Stimulated activated CD4-positive, alpha-beta T cell treated with anti-CD3 and anti-CD28 coated beads, TNF-alpha, amount 100 ng/mL, for 1 hour (primary cell): ENCODE results near the gene PRKAR1B.
"Not testable (repeated sequence)": the region's sequence is repeated elsewhere in the genome, so short reads cannot be mapped to it uniquely, and the experiment has no call there.

ENCODE experiments used
- DNase-seq, 3 donors: peaks; one replicate each; pipeline ENCODE4 v3.0.0-alpha.2; 2020; ENCODE audit warnings: low read depth in 3 of 3, low spot score in 1 of 3

Gene PRKAR1B

DNA sequence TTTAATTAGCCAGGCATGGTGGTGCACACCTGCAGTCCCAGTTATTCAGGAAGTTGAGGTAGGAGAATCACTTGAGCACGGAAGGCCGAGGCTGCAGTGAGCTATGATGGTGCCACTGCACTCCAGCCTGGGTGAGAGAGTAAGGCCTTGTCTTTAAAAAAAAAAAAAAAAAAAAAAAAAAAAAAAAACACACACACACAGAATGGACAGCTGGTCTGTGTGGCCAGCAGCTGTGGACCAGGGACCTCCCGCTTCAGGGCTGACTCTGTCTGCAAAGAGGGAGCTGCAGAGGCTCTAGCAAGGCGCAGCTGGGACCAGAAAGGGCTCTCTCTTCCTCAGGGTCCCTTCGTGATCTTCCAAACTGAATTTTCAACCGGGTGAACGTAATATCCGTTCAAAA lies 54.2 kb downstream of the PRKAR1B start:
- no peak for DNase-seq

DNA sequence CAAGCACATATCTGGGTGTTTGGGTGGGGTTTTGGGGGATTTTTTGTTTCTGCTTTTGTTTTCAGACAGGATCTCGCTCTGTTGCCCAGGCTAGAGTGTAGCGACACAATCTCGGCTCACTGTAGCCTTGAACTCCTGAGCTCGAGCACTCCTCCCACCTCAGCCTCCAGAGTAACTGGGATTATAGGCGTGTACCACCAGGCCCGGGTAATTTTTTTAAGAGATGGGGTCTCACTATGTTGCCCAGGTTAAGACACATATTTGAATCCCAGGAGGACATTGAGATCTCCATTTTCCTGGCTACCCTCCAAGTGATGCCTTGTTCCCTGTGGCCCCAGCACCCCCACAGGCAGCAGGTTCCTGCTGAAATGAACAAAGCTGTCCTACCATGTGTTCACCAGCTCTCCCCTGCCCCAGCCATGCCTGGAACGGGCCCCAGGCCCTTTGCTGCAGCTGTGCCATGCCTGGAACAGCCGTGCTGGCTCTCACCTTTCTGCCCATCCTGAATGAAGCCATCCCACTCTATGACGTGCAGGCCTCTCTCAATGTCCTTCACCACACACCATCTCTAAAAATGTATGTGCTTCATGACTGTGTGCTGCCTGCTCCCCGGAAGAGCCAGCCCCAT lies 55.6 kb downstream of the PRKAR1B start:
- DNase-seq: no peak

GRCh38 chr7:670501-671390 lies 56.3 kb downstream of the PRKAR1B start:
- DNase-seq: no peak

DNA sequence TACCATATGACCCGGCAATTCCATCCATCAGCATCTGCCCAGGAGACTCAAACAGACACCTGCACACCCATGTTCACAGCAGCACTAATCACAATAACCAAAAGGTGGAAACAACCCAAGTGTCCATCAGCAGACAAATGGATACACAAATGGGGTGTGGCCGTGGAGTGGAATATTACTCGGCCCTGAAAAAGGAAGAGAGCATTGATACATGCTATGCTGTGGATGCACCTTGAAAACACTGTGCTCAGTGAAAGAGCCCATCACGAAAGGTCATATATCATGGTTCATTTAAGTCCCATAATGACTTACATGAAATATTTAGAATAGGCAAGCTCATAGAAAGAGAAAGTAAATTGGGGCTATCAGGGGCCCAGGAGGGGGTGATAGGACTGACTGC lies 58.1 kb downstream of the PRKAR1B start:
- DNase-seq: no peak

- no peak for DNase-seq
Measured at GRCh38 chr7:668139-668931, 58.7 kb downstream of the PRKAR1B start.

- no peak for DNase-seq
Measured at GRCh38 chr7:666454-667292, 60.4 kb downstream of the PRKAR1B start.

- no peak for DNase-seq
Measured at GRCh38 chr7:665736-666453, 61.2 kb downstream of the PRKAR1B start.

- no peak for DNase-seq
Measured at GRCh38 chr7:664997-665735, 61.9 kb downstream of the PRKAR1B start.

GRCh38 chr7:664402-664775 lies 62.7 kb downstream of the PRKAR1B start:
- no peak for DNase-seq

DNA sequence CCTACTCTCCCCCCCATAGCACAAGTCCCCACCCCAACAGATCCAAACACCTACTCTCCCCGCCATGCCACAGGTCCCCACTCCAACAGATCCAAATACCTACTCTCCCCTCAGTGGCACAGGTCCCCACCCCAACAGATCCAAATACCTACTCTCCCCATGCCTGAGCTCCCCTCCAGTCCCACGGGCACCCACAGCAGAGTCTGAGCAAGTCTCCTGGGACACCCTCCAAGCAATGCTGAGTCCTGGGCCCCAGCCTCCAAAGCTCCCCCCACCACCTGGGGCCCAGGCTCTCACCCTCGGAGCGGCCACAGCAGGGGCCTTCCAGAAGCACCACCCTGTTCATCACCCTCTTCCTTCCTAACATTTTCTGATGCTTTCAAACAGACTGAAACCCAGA lies 64.5 kb downstream of the PRKAR1B start:
- no peak for DNase-seq

DNA sequence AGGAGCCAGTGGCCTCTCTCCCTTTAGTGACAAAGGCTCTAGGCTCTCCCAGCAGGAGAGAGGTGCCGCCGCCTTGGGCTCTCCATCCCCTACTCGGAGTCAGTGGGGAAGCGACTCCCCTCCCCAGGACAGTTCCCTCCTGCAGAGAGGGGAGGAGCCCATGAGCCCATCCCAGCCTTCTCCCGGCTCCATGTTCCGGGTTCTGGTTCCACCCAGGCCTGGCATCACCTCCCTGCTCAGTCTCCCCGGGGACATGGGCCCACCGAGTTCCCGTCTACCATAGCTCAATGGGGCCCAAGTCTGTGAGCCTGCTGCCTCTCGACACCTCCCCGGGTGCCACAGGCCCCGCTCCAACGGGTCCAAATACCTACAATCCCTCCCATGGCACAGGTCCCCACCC lies 67.1 kb downstream of the PRKAR1B start:
- DNase-seq: no peak

GRCh38 chr7:659306-659847 lies 67.7 kb downstream of the PRKAR1B start:
- no peak for DNase-seq

DNA sequence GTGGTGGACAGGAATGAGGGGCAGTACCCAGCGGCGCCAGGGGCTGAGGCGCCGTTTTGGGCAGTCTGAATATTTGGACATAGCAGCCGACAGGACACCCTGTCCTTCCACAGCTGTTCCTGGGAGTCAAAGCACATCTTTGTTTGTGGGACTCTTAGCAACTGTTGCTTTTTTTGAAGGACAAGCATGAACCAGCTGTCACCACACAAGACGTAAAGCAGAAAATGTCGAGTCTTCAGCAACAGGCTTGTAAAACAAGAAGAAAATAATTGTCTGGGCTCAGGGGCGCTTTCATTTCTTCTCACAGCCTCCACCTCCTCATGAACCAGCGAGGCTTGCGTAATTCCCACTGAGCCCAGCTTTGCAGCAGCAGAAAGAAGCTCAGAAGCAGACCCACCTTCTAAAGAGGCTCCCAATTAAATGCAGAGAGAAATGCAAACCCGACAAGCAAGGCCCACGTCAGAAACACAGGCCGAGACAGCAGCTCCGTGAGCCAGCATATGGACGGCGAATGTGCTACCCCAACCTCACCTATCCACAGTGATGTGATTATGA lies 69.4 kb downstream of the PRKAR1B start:
- no peak for DNase-seq

DNA sequence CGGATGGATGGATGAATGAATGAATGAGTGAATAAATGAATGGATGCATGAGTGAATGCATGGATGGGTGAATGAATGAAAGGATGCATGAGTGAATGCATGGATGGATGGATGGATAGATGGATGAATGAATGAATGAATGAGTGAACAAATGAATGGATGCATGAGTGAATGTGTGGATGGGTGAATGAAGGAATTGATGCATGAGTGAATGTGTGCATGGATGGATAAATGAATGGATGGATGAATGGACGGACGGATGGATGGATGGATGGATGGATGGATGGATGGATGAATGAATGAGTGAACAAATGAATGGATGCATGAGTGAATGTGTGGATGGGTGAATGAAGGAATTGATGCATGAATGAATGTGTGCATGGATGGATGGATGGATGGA lies 70.1 kb downstream of the PRKAR1B start:
- not testable (repeated sequence) for DNase-seq

DNA sequence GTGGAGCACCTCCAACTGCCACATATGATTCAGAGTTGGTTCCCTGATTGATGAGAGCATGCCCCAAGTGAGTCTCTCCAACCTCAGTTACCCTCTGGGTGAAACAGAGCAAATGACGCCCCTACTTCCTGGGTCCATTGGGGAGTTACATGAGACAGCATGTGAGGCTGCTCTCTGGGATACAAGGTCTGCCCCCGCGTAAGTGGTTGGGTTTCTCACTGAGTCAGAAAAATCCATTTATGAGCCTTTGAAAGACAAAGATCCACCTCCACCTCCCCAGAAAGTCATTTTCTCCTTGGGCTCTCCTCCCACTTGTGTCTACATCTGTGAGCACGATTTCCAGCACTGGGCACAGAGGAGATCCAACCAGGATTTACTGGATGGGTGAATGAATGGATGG lies 71.3 kb downstream of the PRKAR1B start:
- DNase-seq: no peak

DNA sequence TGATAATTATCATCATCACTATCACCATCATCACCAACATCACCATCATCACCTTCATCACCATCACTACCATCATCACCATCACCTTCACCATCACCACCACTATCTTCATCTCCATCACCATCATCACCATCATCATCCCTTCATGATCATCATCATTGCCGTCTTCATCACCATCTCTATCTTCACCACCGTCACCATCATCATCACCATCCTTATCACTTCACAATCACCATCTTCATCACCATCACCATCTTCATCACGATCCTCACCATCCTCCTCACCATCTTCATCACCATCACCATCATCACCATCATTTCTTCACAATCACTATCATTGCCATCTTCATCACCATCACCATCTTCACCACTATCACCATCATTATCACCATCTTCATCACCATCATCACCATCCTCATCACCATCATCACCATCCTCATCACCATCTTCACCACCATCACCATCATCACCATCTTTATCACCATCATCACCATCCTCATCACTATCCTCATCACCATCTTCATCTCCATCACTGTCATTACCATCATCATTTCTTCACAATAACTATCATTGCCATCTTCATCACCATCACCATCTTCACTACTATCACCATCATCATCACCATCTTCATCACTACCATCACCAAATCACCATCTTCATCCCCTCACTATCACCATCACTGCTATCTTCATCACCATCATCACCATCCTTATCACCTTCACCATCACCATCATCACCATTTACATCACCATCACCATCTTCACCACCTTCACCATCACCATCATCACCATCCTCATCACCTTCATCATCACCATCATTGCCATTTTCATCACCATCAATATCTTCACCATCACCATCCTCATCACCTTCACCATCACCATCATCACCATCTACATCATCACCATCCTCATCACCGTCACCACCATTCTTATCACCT lies 73.0 kb downstream of the PRKAR1B start:
- DNase-seq: no peak

DNA sequence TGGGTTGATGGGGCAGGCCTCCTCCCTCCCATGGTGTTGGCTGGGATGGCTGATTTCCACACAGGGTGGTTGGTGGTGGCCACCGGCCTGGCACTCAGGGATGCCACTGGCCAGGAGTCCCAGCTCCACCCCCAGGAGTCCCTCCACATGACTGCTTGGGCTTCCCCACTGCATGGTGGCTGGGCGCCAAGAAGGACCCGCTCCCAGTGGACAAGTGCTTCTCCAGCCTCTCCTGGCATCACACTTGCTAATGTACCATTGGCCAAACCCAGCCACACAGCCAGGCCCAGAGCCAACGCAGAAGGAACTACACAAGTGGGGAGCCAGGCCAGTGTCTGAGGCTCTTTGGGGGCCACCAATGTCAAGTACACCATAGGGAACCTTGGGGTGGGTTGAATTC lies 74.2 kb downstream of the PRKAR1B start:
- DNase-seq: no peak

DNA sequence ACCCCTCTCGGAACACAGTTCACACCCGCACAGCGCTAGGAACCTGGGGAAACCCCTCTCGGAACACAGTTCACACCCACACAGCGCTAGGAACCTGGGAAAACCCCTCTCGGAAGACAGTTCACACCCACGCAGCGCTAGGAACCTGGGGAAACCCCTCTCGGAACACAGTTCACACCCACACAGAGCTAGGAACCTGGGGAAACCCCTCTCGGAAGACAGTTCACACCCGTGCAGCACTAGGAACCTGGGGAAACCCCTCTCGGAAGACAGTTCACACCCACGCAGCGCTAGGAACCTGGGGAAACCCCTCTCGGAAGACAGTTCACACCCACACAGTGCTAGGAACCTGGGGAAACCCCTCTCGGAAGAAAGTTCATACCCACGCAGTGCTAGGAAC lies 74.9 kb downstream of the PRKAR1B start:
- not testable (repeated sequence) for DNase-seq
